Smooth muscle cell (in vitro differentiated cells): Measurements from ENCODE around the gene MARCHF3. TPM values are rescaled to one million over a fixed set of nuclear protein-coding genes. Genes with fewer than 3 reads are reported as not detected.

Experiments used
- DNase-seq: peaks from one replicate; lab custom pipeline; 2025; ENCODE audit not compliant: unreplicated experiment; lab: John Stamatoyannopoulos, UW
- H2AFZ ChIP-seq: fragments of 200-600 bp; sonication (generic); 2 replicates; pipeline ENCODE4 v1.6.0; 2016; ENCODE audit warnings: antibody characterized with exemption, low read depth, mild to moderate bottlenecking
- H3F3A ChIP-seq: fragments of 200-600 bp; sonication (generic); 2 replicates; pipeline ENCODE4 v1.6.0; 2017; ENCODE audit warnings: antibody characterized with exemption, low read depth
- H3K27ac ChIP-seq: fragments of 200-600 bp; sonication (generic); 2 replicates; pipeline ENCODE4 v1.5.1; 2016; ENCODE audit warnings: low read depth, mild to moderate bottlenecking
- H3K27me3 ChIP-seq: fragments of 200-600 bp; sonication (generic); 2 replicates; pipeline ENCODE4 v1.6.1; 2016; ENCODE audit warnings: low read depth, mild to moderate bottlenecking
- H3K36me3 ChIP-seq: fragments of 200-600 bp; sonication (generic); 2 replicates; pipeline ENCODE4 v1.5.1; 2016; ENCODE audit warnings: low read depth
- H3K4me1 ChIP-seq: fragments of 200-600 bp; sonication (generic); 2 replicates; pipeline ENCODE4 v1.5.1; 2016; ENCODE audit warnings: low read depth
- H3K4me2 ChIP-seq: fragments of 200-600 bp; sonication (generic); 2 replicates; pipeline ENCODE4 v1.6.0; 2016; ENCODE audit warnings: mild to moderate bottlenecking
- H3K4me3 ChIP-seq: fragments of 200-600 bp; sonication (generic); 2 replicates; pipeline ENCODE4 v1.5.1; 2016; ENCODE audit warnings: mild to moderate bottlenecking
- H3K79me2 ChIP-seq: fragments of 200-600 bp; sonication (generic); 2 replicates; pipeline ENCODE4 v1.6.0; 2016; ENCODE audit warnings: low read depth, mild to moderate bottlenecking
- H3K9ac ChIP-seq: fragments of 200-600 bp; sonication (generic); 2 replicates; pipeline ENCODE4 v1.6.0; 2016; ENCODE audit warnings: low read depth
- H3K9me3 ChIP-seq: fragments of 200-600 bp; sonication (generic); replicated peaks from 2 replicates; pipeline ENCODE4 v1.5.1; 2016; ENCODE audit warnings: low read depth
- H4K20me1 ChIP-seq: fragments of 200-600 bp; sonication (generic); 2 replicates; pipeline ENCODE4 v1.6.0; 2016; ENCODE audit warnings: low read depth
- CTCF ChIP-seq: fragments of 200-600 bp; sonication (generic); IDR thresholded peaks from 2 replicates; pipeline ENCODE4 v1.5.1; 2017; ENCODE audit warnings: borderline replicate concordance, mild to moderate bottlenecking, antibody characterized with exemption; ENCODE audit not compliant: insufficient read depth, poor library complexity, severe bottlenecking
- WGBS: methylation state at CpG from one replicate; pipeline ENCODE4 v1.1.7; 2016; ENCODE audit warnings: low lambda C conversion rate; 5-methylcytosine and 5-hydroxymethylcytosine counted together
- polyA plus RNA-seq: library from polyadenylated mRNA; unstranded; fragments of >200 nt; fragmentation: Nextera tagmentation; extraction: Ambion mirVana; gene quantifications from 2 replicates; pipeline ENCODE4 v1.2.1, GENCODE V29; 2016
- total RNA-seq: library from RNA; depleted of rRNA; stranded (reverse); fragments of >200 nt; gene quantifications from 2 replicates; pipeline ENCODE4 v1.2.3, GENCODE V29; 2014

The MARCHF3 gene
- total and polyA plus RNA-seq, 2 experiments from 2014 or later, result 17.8 to 30.8 TPM

- H3K9ac ChIP-seq, result peak overlapping the region; percentile 8
- no peak for DNase-seq
- peaks cover 12% of the 10 kb centered on the region for H3K79me2 ChIP-seq
- no peak overlapping the region for H3K4me3 ChIP-seq
- no peaks in the 10 kb centered on the region for H3K27me3 ChIP-seq
- H3F3A ChIP-seq, result no peaks in the 10 kb centered on the region
- no peaks in the 10 kb centered on the region for H3K36me3 ChIP-seq
- H4K20me1 ChIP-seq, result no peaks in the 10 kb centered on the region
- H3K9me3 ChIP-seq, result no peaks in the 10 kb centered on the region
- no peak overlapping the region for H2AFZ ChIP-seq
- no peak for TF ChIP-seq CTCF
- 71% methylated on average over 2 of the region's 2 CpGs for WGBS
- peak overlapping the region; percentile 56 for H3K4me2 ChIP-seq
- H3K27ac ChIP-seq, result peak overlapping the region; percentile 64
- H3K4me1 ChIP-seq, result peaks cover 3% of the 10 kb centered on the region
Observed at GRCh38 chr5:127010362-127010761, 20.0 kb downstream of the MARCHF3 start.

GRCh38 chr5:127009784-127010183 lies 20.6 kb downstream of the MARCHF3 start:
- no peak overlapping the region for H3K4me3 ChIP-seq
- no peaks in the 10 kb centered on the region for H3K36me3 ChIP-seq
- H3K9ac ChIP-seq, result no peak overlapping the region
- DNase-seq, result no peak
- 91% methylated on average over 1 of the region's 1 CpG for WGBS
- no peaks in the 10 kb centered on the region for H3K9me3 ChIP-seq
- H2AFZ ChIP-seq, result no peak overlapping the region
- H3K27me3 ChIP-seq, result no peaks in the 10 kb centered on the region
- H3F3A ChIP-seq, result no peaks in the 10 kb centered on the region
- no peaks in the 10 kb centered on the region for H4K20me1 ChIP-seq
- H3K4me1 ChIP-seq, result peaks cover 3% of the 10 kb centered on the region
- H3K79me2 ChIP-seq, result peaks cover 12% of the 10 kb centered on the region
- no peak overlapping the region for H3K27ac ChIP-seq
- H3K4me2 ChIP-seq, result no peak overlapping the region
- no peak for TF ChIP-seq CTCF

- no peak overlapping the region for H3K4me2 ChIP-seq
- no peaks in the 10 kb centered on the region for H3F3A ChIP-seq
- H3K9me3 ChIP-seq, result no peaks in the 10 kb centered on the region
- H3K4me3 ChIP-seq, result no peak overlapping the region
- no peak overlapping the region for H3K27ac ChIP-seq
- H3K79me2 ChIP-seq, result peaks cover 12% of the 10 kb centered on the region
- no peaks in the 10 kb centered on the region for H3K36me3 ChIP-seq
- no peaks in the 10 kb centered on the region for H3K27me3 ChIP-seq
- DNase-seq, result no peak
- 91% methylated on average over 6 of the region's 6 CpGs for WGBS
- H2AFZ ChIP-seq, result no peak overlapping the region
- no peak overlapping the region for H3K9ac ChIP-seq
- H3K4me1 ChIP-seq, result peaks cover 3% of the 10 kb centered on the region
- H4K20me1 ChIP-seq, result no peaks in the 10 kb centered on the region
- no peak for TF ChIP-seq CTCF
Observed at GRCh38 chr5:127008300-127008975, 21.9 kb downstream of the MARCHF3 start.

GRCh38 chr5:127007522-127007921 lies 22.8 kb downstream of the MARCHF3 start:
- WGBS, result 88% methylated on average over 1 of the region's 1 CpG
- no peak for TF ChIP-seq CTCF
- no peak overlapping the region for H3K4me3 ChIP-seq
- no peaks in the 10 kb centered on the region for H3F3A ChIP-seq
- no peak overlapping the region for H2AFZ ChIP-seq
- H3K36me3 ChIP-seq, result no peaks in the 10 kb centered on the region
- H3K4me1 ChIP-seq, result peaks cover 4% of the 10 kb centered on the region
- no peaks in the 10 kb centered on the region for H4K20me1 ChIP-seq
- H3K9me3 ChIP-seq, result no peaks in the 10 kb centered on the region
- no peaks in the 10 kb centered on the region for H3K27me3 ChIP-seq
- no peak overlapping the region for H3K27ac ChIP-seq
- peaks cover 12% of the 10 kb centered on the region for H3K79me2 ChIP-seq
- H3K9ac ChIP-seq, result no peak overlapping the region
- no peak overlapping the region for H3K4me2 ChIP-seq
- no peak for DNase-seq
